Aorta (tissue), 5 donors: ENCODE measurements around the gene NALCN. TPM values are rescaled to one million over a fixed set of nuclear protein-coding genes. Genes with fewer than 3 reads are reported as not detected.

Experiments used
- ATAC-seq: fragments of 200-7000 bp; cut with Tn5 transposase; one replicate; pipeline ENCODE4 v1.9.1; 2022; ENCODE audit warnings: moderate library complexity; ENCODE audit not compliant: low FRiP score
- DNase-seq, 2 donors: peaks; one replicate each; pipeline ENCODE4 v3.0.0-alpha.2; 2020
- H3K27ac ChIP-seq, 2 donors: one replicate each; pipeline ENCODE4 v1.5.1; 2013; ENCODE audit warnings: low read length in 2 of 2, mild to moderate bottlenecking in 2 of 2, moderate library complexity in 2 of 2, control low read depth in 1 of 2, inconsistent platforms in 1 of 2, low read depth in 1 of 2
- H3K27me3 ChIP-seq, 2 donors: one replicate each; pipeline ENCODE4 v1.6.1; 2013; ENCODE audit warnings: control low read depth in 1 of 2, low read length in 1 of 2, mild to moderate bottlenecking in 1 of 2, moderate library complexity in 1 of 2; ENCODE audit not compliant: insufficient read depth in 2 of 2, control insufficient read depth in 1 of 2
- H3K36me3 ChIP-seq, 2 donors: one replicate each; pipeline ENCODE4 v1.6.1; 2013; ENCODE audit warnings: control low read depth in 1 of 2, low read length in 1 of 2, mild to moderate bottlenecking in 1 of 2; ENCODE audit not compliant: insufficient read depth in 2 of 2, control insufficient read depth in 1 of 2
- H3K4me1 ChIP-seq, 2 donors: one replicate each; pipeline ENCODE4 v1.6.1; 2013; ENCODE audit warnings: low read length in 2 of 2, control low read depth in 1 of 2, mild to moderate bottlenecking in 1 of 2, moderate library complexity in 1 of 2; ENCODE audit not compliant: insufficient read depth in 2 of 2, control insufficient read depth in 1 of 2
- H3K4me3 ChIP-seq, 2 donors: one replicate each; pipeline ENCODE4 v1.5.1; 2013; ENCODE audit warnings: low read length in 2 of 2, control low read depth in 1 of 2, mild to moderate bottlenecking in 1 of 2
- H3K9me3 ChIP-seq: one replicate; pipeline ENCODE4 v1.6.1; 2013; ENCODE audit warnings: mild to moderate bottlenecking, low read length; ENCODE audit not compliant: control insufficient read depth
- WGBS, 2 donors: extraction: QIAGEN DNeasy Blood & Tissue Kit; methylation state at CpG; one replicate each; pipeline ENCODE4 v1.1.7; 2013; 5-methylcytosine and 5-hydroxymethylcytosine counted together
- intact Hi-C, 2 donors: fragments of 100-400 bp; cut with DNase I; formaldehyde crosslinking; loops; one replicate each; pipeline versions ENCODE4 v1.14.2 to v1.15.0; 2022
- polyA plus RNA-seq, 2 donors: library from polyadenylated mRNA; stranded (reverse); fragments of 200-250 nt; gene quantifications; one replicate each; pipeline ENCODE4 v1.2.3, GENCODE V29; 2013
- total RNA-seq, 2 donors: library from RNA; stranded (reverse); fragmentation: NEBNext Ultra II Directional; extraction: Animal tissue kit (Norgen Biotek cat#: 25700); gene quantifications; one replicate each; pipeline ENCODE4 v1.2.1, GENCODE V29; 2021
- donor health status: healthy with polysubstance abuse.
- donor health status: Bipolar disorder and iron deficiency.
- donor health status: DM: no; HTN: no; CAD: no.
- donor health status: DM: no; HTN: no; CAD: no.
- donor health status: DM: yes; HTN: yes; CAD: no.

The NALCN gene
- total and polyA plus RNA-seq, 4 donors, result 2.4 to 16.2 (median 8.2) TPM

GRCh38 chr13:101451641-101452040 is 35.3 kb upstream of the NALCN start:
- intact Hi-C loops, result loop anchor here (5.0 to 10.0 kb wide), 2 partner anchors 67 to 144 kb away; no protein-coding TSS in a partner anchor
- DNase-seq (no peak), ATAC-seq (no peak)
- H3K4me1 ChIP-seq, result peaks cover 3 to 12% of the 10 kb centered on the region in 2 donors
- H3K27ac ChIP-seq, result no peak overlapping the region
- no peak overlapping the region for H3K4me3 ChIP-seq
- H3K36me3 ChIP-seq, result no peaks in the 10 kb centered on the region
- H3K27me3 ChIP-seq, result no peaks in the 10 kb centered on the region
- H3K9me3 ChIP-seq, result no peaks in the 10 kb centered on the region

GRCh38 chr13:101450749-101451130 is 34.4 kb upstream of the NALCN start:
- H3K9me3 ChIP-seq, result no peaks in the 10 kb centered on the region
- H3K27me3 ChIP-seq, result no peaks in the 10 kb centered on the region
- H3K27ac ChIP-seq, result peak overlapping the region in 1 of 2 donors; percentile 79
- DNase-seq, result no peak
- intact Hi-C loops, result loop anchor here (5.0 to 10.0 kb wide), 2 partner anchors 66 to 143 kb away; no protein-coding TSS in a partner anchor
- H3K4me3 ChIP-seq, result no peak overlapping the region
- H3K4me1 ChIP-seq, result peaks cover 1 to 9% of the 10 kb centered on the region in 2 donors
- no peak for ATAC-seq
- 88 to 95% methylated on average over 2 of the region's 2 CpGs for WGBS, 2 donors
- H3K36me3 ChIP-seq, result no peaks in the 10 kb centered on the region

GRCh38 chr13:101449790-101450748 is 33.8 kb upstream of the NALCN start:
- H3K27me3 ChIP-seq, result no peaks in the 10 kb centered on the region
- peaks cover 1 to 9% of the 10 kb centered on the region in 2 donors for H3K4me1 ChIP-seq
- WGBS, 2 donors, result 51 to 56% methylated on average over 5 of the region's 5 CpGs
- no peak for DNase-seq
- no peak overlapping the region for H3K4me3 ChIP-seq
- no peaks in the 10 kb centered on the region for H3K36me3 ChIP-seq
- H3K9me3 ChIP-seq, result no peaks in the 10 kb centered on the region
- intact Hi-C loops, result loop anchor here (5.0 to 10.0 kb wide), 2 partner anchors 65 to 143 kb away; no protein-coding TSS in a partner anchor
- peak overlapping the region in 1 of 2 donors; percentile 51 for H3K27ac ChIP-seq
- no peak for ATAC-seq

- no peak for ATAC-seq
- no peak overlapping the region for H3K27ac ChIP-seq
- peaks cover 1 to 6% of the 10 kb centered on the region in 2 donors for H3K4me1 ChIP-seq
- DNase-seq, result no peak
- 91 to 92% methylated on average over 4 of the region's 4 CpGs for WGBS, 2 donors
- H3K36me3 ChIP-seq, result no peaks in the 10 kb centered on the region
- no peak overlapping the region for H3K4me3 ChIP-seq
- no peaks in the 10 kb centered on the region for H3K27me3 ChIP-seq
- intact Hi-C loops, result no loop called here
- no peaks in the 10 kb centered on the region for H3K9me3 ChIP-seq
Measured at GRCh38 chr13:101447852-101448251, 31.5 kb upstream of the NALCN start.

GRCh38 chr13:101434486-101434885 is 18.2 kb upstream of the NALCN start:
- intact Hi-C loops, result no loop called here
- Histone ChIP-seq H3K4me1 (no peaks in the 10 kb centered on the region), H3K4me3 (no peak overlapping the region), H3K27me3 (no peaks in the 10 kb centered on the region), H3K27ac (no peak overlapping the region), H3K36me3 (no peaks in the 10 kb centered on the region), H3K9me3 (no peaks in the 10 kb centered on the region)
- 95 to 98% methylated on average over 3 of the region's 3 CpGs for WGBS, 2 donors
- DNase-seq, result no peak
- ATAC-seq, result no peak

GRCh38 chr13:101433895-101434294 is 17.6 kb upstream of the NALCN start:
- no peak overlapping the region for H3K27ac ChIP-seq
- H3K4me1 ChIP-seq, result no peaks in the 10 kb centered on the region
- H3K27me3 ChIP-seq, result no peaks in the 10 kb centered on the region
- H3K4me3 ChIP-seq, result no peak overlapping the region
- ATAC-seq (no peak), DNase-seq (no peak)
- H3K36me3 ChIP-seq, result no peaks in the 10 kb centered on the region
- H3K9me3 ChIP-seq, result no peaks in the 10 kb centered on the region
- intact Hi-C loops, result no loop called here

GRCh38 chr13:101429733-101430132 is 13.4 kb upstream of the NALCN start:
- Histone ChIP-seq H3K27me3 (no peaks in the 10 kb centered on the region), H3K27ac (no peak overlapping the region), H3K4me1 (no peaks in the 10 kb centered on the region), H3K4me3 (no peak overlapping the region), H3K36me3 (no peaks in the 10 kb centered on the region), H3K9me3 (no peaks in the 10 kb centered on the region)
- WGBS, 2 donors, result 97 to 99% methylated on average over 3 of the region's 3 CpGs
- intact Hi-C loops, result no loop called here
- ATAC-seq, result no peak
- no peak for DNase-seq

- WGBS, 2 donors, result 81 to 88% methylated on average over 10 of the region's 10 CpGs
- H3K36me3 ChIP-seq, result no peaks in the 10 kb centered on the region
- H3K9me3 ChIP-seq, result no peaks in the 10 kb centered on the region
- no peak overlapping the region for H3K4me3 ChIP-seq
- ATAC-seq (no peak), DNase-seq (no peak)
- H3K27me3 ChIP-seq, result no peaks in the 10 kb centered on the region
- H3K4me1 ChIP-seq, result no peaks in the 10 kb centered on the region
- no peak overlapping the region for H3K27ac ChIP-seq
- intact Hi-C loops, result no loop called here
Measured at GRCh38 chr13:101425623-101426022, 9.3 kb upstream of the NALCN start.

GRCh38 chr13:101425156-101425471 is 8.8 kb upstream of the NALCN start:
- ATAC-seq (no peak), DNase-seq (no peak)
- Histone ChIP-seq H3K9me3 (no peaks in the 10 kb centered on the region), H3K27me3 (no peaks in the 10 kb centered on the region), H3K4me1 (no peaks in the 10 kb centered on the region), H3K36me3 (no peaks in the 10 kb centered on the region), H3K27ac (no peak overlapping the region), H3K4me3 (no peak overlapping the region)
- intact Hi-C loops, result no loop called here
- 93 to 98% methylated on average over 3 of the region's 3 CpGs for WGBS, 2 donors
